Adipose tissue (tissue), 3 donors: Measurements from ENCODE around the gene FAM32A. TPM values are rescaled to one million over a fixed set of nuclear protein-coding genes. Genes with fewer than 3 reads are reported as not detected.

Source experiments
- H3K27ac ChIP-seq: one replicate; pipeline ENCODE4 v1.5.1; 2013; ENCODE audit warnings: low read depth, low read length
- WGBS, 3 donors: extraction: QIAGEN DNeasy Blood & Tissue Kit; methylation state at CpG; one replicate each; pipeline ENCODE4 v1.1.7; 2013; 5-methylcytosine and 5-hydroxymethylcytosine counted together
- polyA plus RNA-seq, 3 donors: library from polyadenylated mRNA; stranded (reverse); fragments of 200-250 nt; gene quantifications; one replicate each; pipeline ENCODE4 v1.2.3, GENCODE V29; 2013
- donor health status: healthy with polysubstance abuse.
- donor health status: Bipolar disorder and iron deficiency.
- donor health status: healthy.

FAM32A gene
- polyA plus RNA-seq, 3 donors, result 41.8 to 107 (median 73.4) TPM

DNA sequence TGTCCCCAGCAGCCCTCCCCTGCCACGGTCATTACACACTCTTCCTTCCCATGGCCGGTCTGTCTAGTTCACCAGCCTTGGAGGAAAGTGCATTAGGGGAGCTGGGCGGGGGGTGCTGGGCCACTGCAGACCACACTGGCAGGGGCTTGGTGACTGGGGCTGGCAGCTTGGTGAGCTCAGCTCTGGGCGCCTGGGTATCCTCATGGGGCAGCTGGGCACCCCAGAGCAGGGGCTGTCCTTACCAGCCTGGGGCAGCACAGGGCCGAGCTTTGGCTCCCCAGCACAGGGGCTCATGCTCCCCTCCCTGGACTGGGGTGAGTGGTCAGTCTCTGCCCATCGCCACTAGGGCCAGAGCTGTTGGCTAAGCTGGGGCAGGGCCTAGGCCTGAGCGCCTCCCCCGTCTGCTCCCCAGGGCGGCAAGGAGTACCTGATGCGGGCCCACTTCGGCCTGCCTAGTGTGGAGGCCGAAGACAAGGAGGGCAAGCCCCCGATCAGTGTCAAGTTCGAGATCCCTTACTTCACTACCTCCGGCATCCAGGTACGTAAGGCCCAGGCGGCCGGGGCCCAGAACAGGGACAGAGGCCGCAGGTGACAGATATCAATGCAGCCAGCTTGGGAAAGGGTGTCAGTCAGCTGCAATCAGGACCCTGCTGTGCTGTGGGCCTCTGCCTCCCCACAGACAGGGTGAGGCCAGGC lies 48.0 kb downstream of the FAM32A start:
- no peak overlapping the region for H3K27ac ChIP-seq
- WGBS, 3 donors, result 91 to 94% (median 93%) methylated on average over 15 to 19 of the region's 19 CpGs

DNA sequence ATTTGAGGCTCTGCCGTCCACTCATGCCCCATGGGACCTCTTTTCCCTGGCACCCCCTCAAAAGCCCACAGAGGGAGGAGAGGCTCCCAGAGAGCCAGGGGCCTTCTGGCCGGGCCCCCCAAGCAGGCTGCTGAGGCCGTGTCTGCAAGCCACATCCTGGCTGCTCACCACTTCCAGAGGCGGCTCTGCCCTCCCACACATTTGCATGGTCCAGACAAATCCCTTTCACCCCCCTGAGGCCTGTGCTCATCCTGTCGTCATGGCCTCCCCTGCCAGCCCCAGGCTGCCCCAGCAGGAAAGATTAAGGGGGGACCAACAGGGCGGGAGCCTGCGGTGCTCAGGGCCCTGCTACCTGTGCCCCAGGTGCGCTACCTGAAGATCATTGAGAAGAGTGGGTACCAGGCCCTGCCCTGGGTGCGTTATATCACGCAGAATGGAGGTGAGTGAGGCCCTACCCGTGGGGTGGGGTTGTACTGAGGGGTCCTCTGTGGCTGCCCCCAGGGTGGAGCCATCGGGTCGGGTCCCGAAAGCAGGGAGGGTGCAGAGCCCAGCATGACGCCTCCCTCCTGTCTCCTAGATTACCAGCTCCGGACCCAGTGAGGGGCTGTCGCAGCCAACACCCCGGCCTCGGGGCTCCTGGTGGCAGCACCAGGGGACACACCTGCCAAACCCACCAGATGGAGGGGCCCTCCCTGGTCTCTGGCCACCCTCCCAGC lies 48.8 kb downstream of the FAM32A start:
- WGBS, 3 donors, result 82 to 94% (median 86%) methylated on average over 18 to 19 of the region's 19 CpGs
- no peak overlapping the region for H3K27ac ChIP-seq

DNA sequence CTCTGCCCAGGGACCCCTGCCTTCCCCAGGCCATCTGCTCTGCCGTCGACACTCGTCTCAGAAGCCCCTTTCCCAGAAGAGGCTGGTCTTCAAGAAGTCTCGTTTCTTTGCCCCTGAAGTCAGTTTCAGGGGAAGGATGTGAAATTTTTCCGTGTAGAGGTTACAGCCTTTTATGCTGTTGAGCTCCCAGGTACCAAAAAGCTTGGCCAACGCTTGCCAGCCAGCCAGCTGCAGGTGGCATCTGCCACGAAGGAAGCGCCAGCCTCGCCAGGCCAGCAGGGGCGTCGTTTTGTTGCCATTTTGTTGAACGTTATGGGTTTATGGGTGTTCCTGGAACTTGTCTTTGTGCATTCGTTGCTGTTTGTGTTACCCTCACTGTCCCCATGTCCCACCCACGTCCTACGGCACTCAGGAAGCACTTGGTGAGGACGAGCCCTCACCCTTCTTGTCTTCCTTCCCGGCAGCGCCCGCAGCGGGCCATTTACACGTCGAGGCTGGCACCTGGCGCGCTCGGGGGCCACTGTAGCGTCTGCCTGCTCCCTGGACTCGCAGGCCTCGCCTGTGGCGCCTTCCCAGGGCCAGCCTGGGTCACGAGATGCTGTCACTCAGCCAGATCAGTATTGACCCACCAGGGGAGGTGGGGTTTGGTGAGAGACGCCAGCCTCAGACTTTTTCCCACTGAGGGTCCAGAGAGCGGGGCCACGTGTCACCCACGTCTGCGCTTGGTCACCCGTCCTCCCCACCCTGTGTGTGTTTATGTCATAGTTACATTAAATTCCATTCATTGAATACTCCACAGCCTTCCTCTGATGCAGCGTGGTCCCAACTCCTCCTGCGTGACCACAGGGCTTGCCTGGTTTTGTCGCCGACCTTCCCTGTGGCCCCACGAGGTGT lies 49.6 kb downstream of the FAM32A start:
- H3K27ac ChIP-seq, result no peak overlapping the region
- 86 to 90% (median 89%) methylated on average over 41 of the region's 41 CpGs for WGBS, 3 donors

DNA sequence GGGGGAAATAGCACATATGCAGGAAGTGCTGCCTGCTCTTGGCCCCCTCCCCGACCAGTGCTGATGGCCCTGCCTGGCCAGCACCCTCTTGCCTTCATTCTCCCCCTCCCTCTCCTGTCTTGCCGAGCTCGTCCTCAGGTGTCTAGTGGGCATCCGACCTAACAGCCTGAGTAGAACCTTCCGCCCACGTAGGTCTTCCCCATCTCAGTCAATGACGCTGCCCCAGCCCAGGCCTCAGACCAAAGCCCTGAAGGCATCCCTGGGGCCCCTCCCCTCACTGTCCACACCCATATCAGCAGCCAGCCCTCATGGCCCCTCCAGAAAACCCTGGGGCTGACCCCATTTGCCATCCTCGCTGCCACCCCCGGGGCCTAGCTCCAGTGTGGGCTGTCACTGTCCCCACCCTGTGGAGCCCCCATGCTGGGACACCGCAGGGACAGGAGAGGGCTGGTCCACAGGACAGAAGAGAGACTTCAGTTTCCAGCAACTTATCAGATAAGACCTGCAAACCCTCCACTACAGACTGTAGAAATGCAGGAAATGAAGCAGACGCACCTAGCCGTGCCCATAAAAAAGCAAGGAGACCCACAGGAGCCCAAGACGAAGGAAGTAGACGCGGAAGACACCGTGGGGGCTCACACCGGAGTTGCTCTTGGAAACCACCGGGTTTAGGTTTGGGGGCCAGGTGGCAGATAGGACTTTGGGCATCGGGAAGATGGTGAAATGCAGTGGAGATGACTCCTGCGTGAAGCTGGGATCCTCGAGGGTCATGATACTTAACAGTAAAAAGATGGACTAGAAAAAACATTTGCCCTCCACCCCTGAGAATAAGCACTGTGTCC lies 50.8 kb downstream of the FAM32A start:
- WGBS, 3 donors, result 81 to 89% (median 83%) methylated on average over 21 of the region's 21 CpGs

More for the DNA sequence above, 50.8 kb downstream of the FAM32A start:
- H3K27ac ChIP-seq, result no peak overlapping the region

Other genes starting within 250 kb of the FAM32A start
- gene OR10H4, start 236.4 kb upstream of the FAM32A start, polyA plus RNA-seq, result not detected
- 100 to 1,000 TPM in 2 of 3 donors, 10 to 100 TPM in 1; 64.8 to 605 (median 330) TPM for gene TPM4, start 108.9 kb upstream of the FAM32A start, polyA plus RNA-seq
- gene RAB8A, start 73.5 kb upstream of the FAM32A start, polyA plus RNA-seq, result 10 to 100 TPM; 20.8 to 31.9 (median 27.8) TPM
- 1 to 10 TPM in 2 of 3 donors, under 1 TPM in 1; 0.56 to 4.3 (median 1.7) TPM for gene HSH2D, start 41.7 kb upstream of the FAM32A start, polyA plus RNA-seq
- not detected for gene CIB3, start 11.9 kb upstream of the FAM32A start, polyA plus RNA-seq
- 10 to 100 TPM; 22.2 to 92.6 (median 55.8) TPM for gene AP1M1, start 12.5 kb downstream of the FAM32A start, polyA plus RNA-seq
- 100 to 1,000 TPM in 1 of 3 donors, 10 to 100 TPM in 2; 16.4 to 136 (median 54.7) TPM for gene KLF2, start 139.4 kb downstream of the FAM32A start, polyA plus RNA-seq